HG02571 (cell line): ENCODE measurements around the gene STRBP.

ENCODE experiments used
- ATAC-seq: cut with Tn5 transposase; IDR thresholded peaks from one replicate; pipeline ENCODE4 v1.9.1; 2021; ENCODE audit warnings: mild to moderate bottlenecking, moderate library complexity; ENCODE audit not compliant: unreplicated experiment

The STRBP gene

DNA sequence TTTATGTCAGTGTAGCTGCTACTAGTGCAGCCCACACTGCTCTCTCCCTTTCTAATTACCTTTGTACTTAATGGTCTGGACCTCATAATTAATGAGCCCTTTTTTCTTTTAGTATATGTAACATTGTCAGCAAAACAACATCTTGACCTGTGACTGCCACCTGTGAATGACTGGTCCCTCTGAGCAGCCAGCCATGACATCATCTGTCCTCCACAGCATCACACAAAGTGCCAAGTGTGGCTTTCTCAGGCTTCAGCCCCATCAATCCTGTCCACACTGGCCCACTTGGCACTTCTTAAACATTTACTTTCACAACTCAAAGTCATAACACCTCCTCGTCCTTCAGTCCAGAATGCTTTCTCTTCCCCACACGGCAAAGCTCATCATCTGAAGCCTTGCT is 130.2 kb downstream of the STRBP start:
- ATAC-seq: no peak

DNA sequence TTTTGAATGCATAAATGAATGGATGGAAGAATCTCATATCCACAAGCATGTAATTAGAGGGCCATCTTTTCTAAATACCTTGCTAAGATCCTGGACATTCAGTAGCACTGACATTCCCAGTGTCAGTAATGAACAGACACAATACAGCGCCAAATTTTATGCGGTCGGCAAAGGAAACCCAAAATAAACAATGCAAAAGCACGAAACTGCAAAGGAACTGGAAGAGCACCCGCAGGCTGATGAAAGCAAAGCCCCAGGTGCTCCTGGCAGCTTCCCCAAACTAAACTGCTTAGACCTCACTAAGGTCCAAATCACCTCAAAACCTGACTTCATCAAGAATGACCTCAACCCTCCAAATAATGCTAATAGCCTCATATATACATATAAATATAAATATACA is 133.0 kb downstream of the STRBP start:
- no peak for ATAC-seq

DNA sequence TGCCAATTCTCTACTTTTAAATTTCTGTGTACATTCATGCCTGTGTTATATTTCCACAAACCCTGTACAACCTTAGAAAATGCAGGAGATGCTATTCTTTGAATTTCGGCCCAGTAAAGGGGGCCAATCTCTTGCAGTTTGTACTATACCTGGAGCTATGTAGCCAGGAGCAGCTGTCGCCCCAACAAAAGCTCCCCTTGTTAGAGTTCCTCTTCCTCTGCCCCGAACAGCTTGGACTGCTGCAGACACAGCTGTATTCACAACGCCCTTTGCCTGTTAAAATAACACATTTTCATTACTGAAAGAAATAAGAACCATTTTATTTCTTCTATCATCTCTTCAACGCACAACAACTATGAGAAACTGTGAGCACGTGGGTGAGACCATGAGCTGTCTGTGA is 135.7 kb downstream of the STRBP start:
- no peak for ATAC-seq

DNA sequence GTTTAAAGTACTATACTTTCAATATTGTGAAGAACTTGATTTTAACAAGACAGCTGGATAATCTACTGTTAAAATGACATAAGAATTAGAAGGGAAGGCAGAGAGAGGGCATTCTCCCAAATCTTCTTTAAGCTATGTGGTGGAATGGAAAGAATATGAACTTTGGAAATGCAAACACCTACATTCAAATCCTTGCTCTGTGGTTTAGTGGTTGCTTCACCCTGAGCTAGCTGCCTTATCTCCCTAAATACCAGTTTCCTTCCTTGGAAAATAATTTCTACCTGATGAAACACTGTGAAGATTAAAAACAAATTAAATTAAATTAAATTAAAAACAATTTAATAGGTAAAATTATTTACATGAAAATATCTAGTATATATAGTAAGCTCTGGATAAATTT is 136.4 kb downstream of the STRBP start:
- no peak for ATAC-seq

DNA sequence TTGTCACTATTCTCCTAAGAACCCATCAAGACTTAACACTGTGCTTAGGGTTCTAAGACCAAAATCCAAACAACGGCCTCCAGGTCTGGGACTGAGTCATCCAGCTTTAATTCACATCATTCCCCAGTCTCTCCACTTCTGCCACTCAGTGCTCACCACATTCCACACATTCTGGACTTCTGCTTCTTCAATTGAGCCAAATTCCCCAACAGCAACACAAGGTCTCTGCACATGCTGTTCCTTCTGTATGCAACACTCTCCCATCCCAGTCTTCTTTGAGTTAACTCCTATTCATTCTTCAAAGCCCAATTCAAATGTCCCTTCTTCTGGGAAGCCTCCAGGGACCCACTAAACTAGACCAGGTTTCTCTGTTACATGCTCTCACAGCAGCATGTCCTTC is 137.1 kb downstream of the STRBP start:
- no peak for ATAC-seq

DNA sequence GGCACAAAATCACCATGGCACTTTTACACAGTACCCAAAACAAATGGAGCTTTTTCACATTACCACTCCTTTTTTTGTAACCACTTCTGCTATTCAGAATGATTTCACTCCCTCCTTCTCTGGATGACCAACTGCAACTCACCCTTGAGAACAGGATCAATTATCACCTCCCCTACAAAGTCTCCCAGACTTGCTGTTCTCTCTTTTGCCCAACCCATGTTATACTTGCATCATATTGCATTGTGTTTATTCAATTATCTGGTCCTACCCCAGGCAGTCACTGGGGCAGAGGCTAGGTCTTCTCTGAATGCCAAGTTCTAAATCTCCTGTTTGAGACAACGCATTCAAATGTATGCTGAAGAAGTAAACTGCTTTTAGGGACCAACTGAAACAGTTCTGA is 139.0 kb downstream of the STRBP start:
- no peak for ATAC-seq

DNA sequence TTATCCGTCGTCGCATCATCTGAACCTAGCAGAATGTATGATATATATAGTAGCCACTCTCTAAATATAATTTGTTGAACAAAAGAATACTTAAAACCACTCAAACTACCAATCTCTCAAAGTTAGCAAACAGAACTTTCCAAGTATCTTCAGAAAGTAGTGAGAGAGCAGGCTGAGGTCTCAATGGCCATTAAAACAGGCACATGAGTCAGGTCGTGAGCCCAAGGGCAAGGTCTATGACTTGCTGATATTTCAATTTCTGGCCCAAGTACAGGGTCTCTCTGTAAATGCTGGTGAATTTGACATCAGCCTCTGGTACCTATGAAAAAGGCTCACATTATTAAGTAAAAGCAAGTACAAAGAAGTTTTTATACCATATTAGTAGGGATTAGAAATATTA is 139.8 kb downstream of the STRBP start:
- ATAC-seq: no peak

DNA sequence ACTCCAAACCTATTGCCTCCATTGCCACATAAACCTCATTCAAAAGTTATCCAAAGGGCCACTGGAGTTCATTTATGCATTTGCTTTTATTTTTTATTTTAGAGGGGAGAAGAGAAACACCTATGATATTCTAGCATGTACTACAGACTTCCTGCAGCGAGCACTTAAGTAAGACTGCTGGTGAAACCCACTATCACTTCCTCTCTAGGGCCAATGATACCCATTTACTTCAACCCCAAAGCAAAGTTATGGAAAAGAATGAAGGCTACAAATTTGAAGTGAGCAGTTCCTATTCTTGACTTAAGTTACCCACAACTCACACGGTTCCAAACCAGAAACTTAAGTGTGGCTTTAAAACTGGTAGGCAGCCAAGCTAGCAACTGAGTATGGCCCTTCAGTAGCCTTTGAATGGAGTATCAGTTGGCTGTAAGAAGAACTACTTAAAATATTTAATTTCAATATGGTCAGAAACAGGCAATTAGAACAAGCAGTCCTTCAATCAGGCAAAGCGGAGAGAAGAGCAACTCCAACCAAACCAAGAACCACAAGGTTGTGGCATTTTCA is 140.8 kb downstream of the STRBP start:
- ATAC-seq: no peak

DNA sequence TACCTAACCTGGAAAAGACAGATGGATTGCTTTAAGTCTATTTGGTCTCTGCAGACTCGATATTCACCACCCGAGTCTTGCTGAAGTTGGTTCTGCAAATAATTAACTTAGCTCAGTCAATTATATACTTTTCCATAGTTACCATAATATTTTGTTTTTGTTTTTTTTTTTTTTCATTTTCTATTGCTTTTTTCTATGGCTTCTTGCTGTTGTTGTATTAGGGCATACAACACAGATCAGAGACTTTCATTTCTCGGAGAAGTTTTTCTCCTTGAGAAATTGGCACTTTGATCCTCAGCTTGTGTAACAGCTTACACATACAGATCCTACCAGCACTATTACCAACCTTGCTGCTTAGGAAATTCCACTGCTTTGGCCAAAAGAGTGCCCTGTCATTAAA is 146.9 kb downstream of the STRBP start:
- ATAC-seq: no peak

DNA sequence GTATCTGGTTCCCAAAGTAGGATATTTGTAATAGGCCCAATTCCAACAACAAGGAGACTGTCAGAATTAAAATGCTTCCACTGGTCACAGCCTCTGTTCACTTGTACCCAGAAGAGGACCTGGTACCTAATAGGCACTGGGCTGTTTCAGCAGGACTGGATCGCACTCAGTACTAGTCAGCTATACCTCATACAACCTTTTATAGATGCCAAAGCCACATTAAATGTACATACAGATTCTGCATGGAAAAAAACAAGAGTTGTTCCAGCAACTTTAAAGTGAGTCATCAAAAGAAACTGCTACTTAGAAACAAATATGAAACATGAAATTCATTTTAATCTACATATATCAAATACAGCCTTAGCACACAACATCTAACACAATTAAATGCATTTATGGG is 147.4 kb downstream of the STRBP start:
- ATAC-seq: no peak

DNA sequence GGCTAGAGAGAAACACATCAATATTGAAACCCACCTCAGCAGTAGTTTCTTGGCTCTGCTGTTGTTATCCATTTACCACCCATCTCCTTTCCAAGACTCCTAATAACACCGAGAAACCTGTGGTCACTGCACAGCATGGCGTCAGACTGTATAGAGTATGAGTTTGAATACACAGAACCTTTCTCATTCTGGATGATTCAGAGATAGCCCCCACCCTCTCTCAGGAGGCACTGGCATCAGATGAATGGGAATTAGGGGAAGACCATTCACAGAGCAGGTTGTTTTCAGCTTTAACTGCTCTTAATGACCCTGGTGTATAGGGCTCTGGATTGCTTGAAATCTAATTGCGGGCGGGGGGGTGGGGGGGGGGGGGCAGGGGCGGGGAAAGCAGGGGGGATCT is 148.3 kb downstream of the STRBP start:
- no peak for ATAC-seq

DNA sequence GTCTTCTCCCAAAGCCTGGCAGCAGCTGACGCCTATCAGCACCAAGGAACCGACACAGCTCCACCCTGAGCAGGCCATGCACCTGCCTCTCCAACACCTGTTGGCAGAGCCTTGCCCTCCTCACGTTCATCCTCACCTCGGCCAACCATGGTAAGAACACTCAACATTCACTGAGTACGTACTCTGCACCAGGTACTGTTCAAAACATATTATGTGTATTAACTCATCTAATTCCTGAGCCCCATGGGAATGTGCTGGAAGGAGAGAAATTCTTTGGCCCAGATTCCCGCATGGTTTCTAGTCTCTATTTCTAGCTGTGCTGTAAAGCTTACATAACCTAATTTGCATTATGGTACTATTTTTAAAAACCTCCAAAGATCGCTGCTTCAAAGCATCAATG is 148.8 kb downstream of the STRBP start:
- no peak for ATAC-seq

DNA sequence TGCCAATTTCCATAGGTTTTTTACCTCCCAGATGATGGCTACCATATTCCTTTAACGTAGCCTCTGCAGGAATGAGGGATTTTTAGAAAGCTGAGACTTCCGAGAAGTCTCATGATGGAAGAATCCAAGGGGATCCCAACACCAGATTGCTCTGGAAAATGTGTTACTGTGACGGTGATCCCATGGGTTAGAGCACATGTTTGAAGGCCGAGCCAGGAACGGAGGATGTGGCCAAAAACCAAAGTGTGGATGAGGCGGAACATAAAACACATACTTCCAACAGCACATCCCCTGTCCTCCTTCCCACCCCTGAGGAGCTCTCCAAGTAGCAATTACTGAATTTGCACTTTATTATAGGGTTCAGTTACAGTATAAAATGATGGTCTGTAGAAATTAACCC is 152.3 kb downstream of the STRBP start:
- no peak for ATAC-seq

DNA sequence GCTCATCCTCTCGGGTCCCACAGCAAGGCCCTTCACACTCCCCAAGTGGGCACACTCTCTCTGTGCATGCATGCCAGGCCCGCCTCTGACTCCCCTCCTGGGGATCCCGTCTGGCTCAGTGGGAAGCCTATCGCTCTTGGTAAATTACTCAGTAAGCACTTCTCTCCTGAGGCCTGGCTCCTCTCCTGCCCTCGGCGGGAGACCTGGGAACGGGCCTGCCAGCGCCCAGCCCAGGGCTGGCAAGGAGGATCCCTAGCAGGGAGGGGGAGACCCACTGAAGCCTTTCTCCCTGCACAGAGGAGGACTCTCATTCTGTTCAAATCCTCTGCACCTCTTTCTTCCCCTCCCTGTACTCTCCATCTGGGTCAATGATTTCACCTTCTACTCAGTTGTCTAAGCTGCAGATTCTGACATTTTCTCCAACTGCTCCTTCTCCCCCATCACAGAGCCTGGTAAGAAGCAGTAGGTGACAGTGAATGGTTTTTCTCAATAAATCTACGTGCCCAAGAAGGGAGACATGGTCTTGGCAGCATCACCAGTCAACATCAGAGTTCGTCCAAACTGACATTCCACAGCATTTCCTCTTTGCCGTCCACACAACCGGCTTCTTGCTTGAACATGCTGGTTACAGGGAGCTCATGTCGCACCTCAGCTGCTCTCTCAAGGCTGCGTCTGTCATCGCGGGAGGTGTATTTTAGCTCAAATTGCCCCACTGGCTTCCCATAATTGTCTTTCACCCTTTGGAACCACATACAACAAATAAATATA is 153.1 kb downstream of the STRBP start:
- ATAC-seq: no peak

DNA sequence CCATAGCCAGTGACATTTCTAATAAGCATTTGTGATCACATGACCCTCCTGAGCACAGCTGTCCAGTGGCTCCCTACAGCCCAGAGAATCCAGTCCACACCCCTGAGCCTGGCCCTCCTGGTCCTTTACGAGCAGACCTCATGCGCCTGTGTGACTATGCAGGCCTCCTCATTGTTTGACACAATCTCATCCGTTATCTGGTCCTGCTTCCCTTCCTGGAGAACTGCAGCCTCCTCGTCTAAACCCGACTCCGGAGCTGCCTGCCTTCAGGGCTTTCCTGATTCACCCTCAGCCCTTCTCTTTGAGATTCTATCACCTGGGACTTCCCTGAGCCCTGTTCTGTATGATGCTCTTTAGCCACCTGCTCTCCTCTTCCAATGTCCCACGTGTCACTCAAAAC is 155.2 kb downstream of the STRBP start:
- ATAC-seq: no peak

DNA sequence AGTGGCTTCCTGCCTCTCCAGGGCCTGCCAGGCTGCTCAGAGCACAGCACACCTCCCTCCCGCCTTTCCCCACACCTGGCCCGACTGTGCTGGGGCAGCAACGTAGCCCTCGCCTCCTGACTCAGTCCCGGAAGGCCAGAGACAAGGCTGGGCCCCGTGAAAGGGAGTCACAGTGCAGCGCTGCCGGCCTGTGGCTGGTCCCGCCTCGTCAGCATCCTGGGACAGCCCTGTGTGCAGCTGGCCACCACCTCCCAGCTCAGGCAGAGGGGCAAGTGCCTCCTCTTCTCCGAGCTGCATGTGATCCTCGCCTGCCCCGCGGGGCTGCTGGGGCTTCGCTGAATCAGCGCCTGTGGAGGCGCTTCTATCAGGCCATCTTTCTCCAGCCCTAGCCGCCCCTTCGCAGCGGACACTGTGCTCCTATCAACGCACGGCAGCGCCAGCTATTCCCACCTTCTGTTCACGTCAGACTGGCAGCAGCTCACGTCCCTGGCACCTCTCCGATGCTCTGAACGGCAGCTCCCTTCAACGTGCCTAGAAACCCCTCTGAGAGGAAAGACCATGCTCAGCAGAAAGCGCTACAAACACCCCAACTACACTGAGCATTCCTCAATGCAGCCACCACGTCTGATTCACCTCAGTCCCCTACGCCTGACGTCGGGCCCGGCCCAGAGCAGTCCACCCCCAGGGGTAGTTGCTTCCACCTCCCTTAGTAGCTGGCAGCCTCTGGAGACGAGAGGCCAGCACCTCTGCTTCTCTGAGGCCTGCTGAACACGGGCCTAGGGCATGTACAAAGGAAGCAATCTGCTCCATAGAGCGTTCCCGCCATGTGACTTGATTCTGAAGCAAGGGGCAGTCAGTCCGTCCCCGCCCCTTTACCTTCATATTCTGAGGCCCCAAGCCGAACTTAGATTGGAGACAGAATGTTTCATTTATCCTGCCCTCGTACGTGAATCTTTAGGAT is 156.1 kb downstream of the STRBP start:
- no peak for ATAC-seq

DNA sequence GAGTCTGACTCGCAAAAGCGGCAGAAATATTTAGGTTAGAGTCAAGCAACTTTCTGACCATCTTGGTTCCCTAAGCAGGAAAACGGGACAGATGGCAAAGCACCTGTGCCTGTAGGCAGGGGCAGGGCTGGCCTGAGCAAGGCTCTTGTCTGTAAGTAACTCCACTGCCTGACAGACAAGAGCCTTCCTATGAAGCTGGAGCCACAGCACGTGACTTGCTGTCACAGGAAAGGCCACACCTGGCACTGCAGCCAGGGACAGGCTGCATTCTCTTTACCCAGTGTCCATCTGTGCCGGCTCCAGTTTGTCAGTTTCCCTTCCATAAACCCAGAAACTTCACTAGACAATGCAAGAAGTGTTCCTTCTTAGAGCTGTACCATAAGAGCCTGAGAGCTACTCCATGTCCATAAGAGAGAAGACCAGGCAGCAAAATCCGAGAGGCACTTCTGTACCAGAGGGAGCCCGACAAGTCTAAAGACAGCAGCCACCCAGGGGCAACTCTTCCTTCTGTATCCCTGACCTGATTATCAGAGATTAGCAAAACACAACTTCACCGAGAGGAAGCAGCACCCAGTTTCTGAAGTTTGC is 156.9 kb downstream of the STRBP start:
- no peak for ATAC-seq

DNA sequence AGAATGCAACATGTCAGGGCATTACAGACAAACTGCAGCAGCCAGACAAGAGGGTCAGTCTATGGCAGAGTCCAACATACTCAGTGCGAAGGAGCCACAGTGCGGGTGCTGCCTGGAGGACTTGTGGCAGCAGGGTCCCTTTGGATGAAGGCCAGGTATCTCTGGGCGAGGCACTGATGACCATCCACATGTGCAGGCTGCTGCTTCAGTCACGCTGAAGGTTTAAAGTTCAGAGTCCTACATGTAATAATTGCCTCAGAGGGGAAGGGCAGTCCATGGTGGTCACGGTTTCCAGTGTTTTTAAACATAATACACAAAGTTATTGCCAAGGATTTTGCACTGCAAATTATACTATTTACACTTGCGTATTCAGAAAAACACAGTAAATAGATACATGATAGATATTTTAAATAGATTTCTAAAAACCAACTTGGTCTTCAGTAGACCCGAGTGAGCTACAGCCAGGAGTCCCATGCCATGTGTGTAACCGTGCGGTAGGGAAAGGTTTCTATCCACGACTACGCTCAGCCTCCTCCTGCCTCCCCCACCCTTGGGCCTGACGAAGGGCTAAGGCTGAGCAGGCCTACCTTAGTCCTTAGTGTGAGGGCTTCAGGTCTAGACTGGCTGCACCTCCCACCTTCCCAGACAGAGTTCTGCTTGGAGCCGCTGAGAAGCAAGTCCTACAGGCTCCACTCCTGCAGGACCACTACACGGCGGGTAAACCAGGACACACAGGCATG is 158.7 kb downstream of the STRBP start:
- ATAC-seq: no peak

DNA sequence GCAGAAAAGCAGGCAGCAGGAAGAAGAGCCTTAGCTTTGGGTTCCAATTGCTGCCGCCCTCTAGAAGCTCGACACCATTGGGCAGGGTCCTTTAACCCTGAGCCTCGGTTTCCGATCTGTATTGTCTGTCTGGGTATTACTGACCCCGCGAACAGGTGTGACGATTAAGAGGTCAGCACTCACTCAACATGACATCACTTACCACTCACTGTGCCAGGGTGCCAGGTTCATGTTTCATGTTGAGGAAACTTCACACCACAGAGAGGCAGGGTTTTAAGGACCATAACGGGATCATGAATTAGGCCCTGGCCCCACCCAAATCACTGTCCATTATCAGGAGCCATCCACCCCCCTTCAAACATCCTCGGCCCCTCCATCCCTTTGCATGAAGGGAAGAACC is 159.4 kb downstream of the STRBP start:
- no peak for ATAC-seq

DNA sequence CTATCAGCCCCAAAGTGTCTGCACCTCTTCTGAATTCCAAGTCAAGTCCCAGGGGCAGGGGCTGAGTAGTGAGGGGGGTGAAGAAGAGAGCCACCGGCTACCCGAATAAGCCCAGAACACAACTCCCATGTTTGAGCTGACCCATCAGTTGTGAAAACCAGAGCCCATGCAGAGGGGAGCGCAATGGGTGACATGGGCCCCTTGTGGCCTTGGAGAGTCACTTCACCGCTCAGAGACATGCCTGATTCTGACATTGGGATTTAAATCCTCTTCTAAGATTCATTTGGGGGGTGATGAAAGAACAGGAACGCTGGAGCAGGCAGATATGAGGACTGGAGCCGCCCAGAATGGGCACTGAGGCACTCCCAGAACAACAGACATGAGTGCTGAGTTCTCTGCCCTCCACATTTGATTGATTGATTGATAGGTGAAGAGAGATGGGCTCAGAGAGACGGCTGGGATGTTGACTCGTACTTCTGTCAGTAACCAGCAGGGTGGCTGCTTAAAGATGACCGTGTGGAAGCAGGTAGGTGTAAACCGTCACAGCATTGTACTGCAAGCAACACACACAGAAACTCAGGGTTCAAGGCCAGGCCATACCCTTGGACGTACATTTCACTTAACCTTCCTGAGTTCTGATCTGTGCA is 160.6 kb downstream of the STRBP start:
- no peak for ATAC-seq
